Heart left ventricle (tissue), 16 donors: Measurements from ENCODE around the gene F12. TPM values are rescaled to one million over a fixed set of nuclear protein-coding genes. Genes with fewer than 3 reads are reported as not detected.
A peak's percentile ranks its signal among the peaks of the same experiment; 100 is the strongest.

ENCODE experiments used
- ATAC-seq, 4 donors: fragments of 200-7000 bp; cut with Tn5 transposase; one replicate each; pipeline ENCODE4 v1.9.1; 2020 to 2022; ENCODE audit warnings: moderate library complexity in 4 of 4, mild to moderate bottlenecking in 3 of 4, moderate number of reproducible peaks in 1 of 4
- DNase-seq, 5 donors: peaks; one replicate each; pipeline ENCODE4 v3.0.0-alpha.2; 2020
- H3K27ac ChIP-seq, 12 donors: fragments of 200-600 bp; sonication (generic) in 4 of 12; one replicate each; pipeline versions ENCODE4 v1.5.0 to v1.8.0; 2016 to 2022; ENCODE audit warnings: mild to moderate bottlenecking in 2 of 12
- H3K27me3 ChIP-seq, 9 donors: fragments of 200-600 bp; sonication (generic) in 2 of 9; one replicate each; pipeline versions ENCODE4 v1.5.1 to v1.8.0; 2016 to 2022; ENCODE audit warnings: mild to moderate bottlenecking in 3 of 9
- H3K36me3 ChIP-seq, 9 donors: fragments of 200-600 bp; sonication (generic) in 2 of 9; one replicate each; pipeline versions ENCODE4 v1.5.0 to v1.8.0; 2018 to 2022; ENCODE audit warnings: mild to moderate bottlenecking in 2 of 9
- H3K4me1 ChIP-seq, 12 donors: fragments of 200-600 bp; sonication (generic) in 4 of 12; one replicate each; pipeline versions ENCODE4 v1.5.0 to v1.8.0; 2016 to 2022; ENCODE audit warnings: mild to moderate bottlenecking in 3 of 12
- H3K4me3 ChIP-seq, 12 donors: fragments of 200-600 bp; sonication (generic) in 4 of 12; one replicate each; pipeline versions ENCODE4 v1.5.0 to v1.8.0; 2017 to 2022; ENCODE audit warnings: mild to moderate bottlenecking in 9 of 12, moderate library complexity in 4 of 12
- H3K9me3 ChIP-seq, 12 donors: fragments of 200-600 bp; sonication (generic) in 4 of 12; one replicate each; pipeline versions ENCODE4 v1.5.0 to v1.8.0; 2016 to 2022; ENCODE audit warnings: mild to moderate bottlenecking in 1 of 12
- CTCF ChIP-seq, 12 donors: fragments of 200-600 bp; sonication (generic) in 4 of 12; IDR thresholded peaks; one replicate each; pipeline versions ENCODE4 v1.5.0 to v1.8.0; 2018 to 2022; ENCODE audit warnings: antibody characterized with exemption in 12 of 12, mild to moderate bottlenecking in 5 of 12
- POLR2A ChIP-seq, 2 donors: fragments of 450-650 bp; IDR thresholded peaks; one replicate each; pipeline ENCODE4 v1.6.1; 2017; ENCODE audit warnings: antibody characterized with exemption in 2 of 2, mild to moderate bottlenecking in 2 of 2, moderate library complexity in 2 of 2
- WGBS, 4 donors: extraction: QIAGEN DNeasy Blood & Tissue Kit in 2 of 4; methylation state at CpG; one replicate each; pipeline versions ENCODE4 v1.1.5 to v1.1.7; 2013 to 2018; 5-methylcytosine and 5-hydroxymethylcytosine counted together
- intact Hi-C, 10 donors: fragments of 100-400 bp; cut with DNase I; formaldehyde crosslinking; loops; one replicate each; pipeline versions ENCODE4 v1.11.1 to v1.14.2; 2022
- polyA plus RNA-seq, 2 donors: library from polyadenylated mRNA; stranded (reverse); fragments of 200-250 nt; gene quantifications; one replicate each; pipeline ENCODE4 v1.2.3, GENCODE V29; 2013
- total RNA-seq, 9 donors: library from RNA; depleted of rRNA in 2 of 9; stranded (reverse); fragments of >200 nt in 2 of 9; fragmentation: NEBNext Ultra II Directional in 3 of 9; extraction: Animal tissue kit (Norgen Biotek cat#: 25700) in 3 of 9; gene quantifications; one replicate each; pipeline versions ENCODE4 v1.1.0 to v1.2.4, GENCODE V29; 2016 to 2023
- donor health status: ischemic (EF 13 %, LVEDD 7.1; RV severe dilation, severe dysfunction).
- donor health status: healthy with polysubstance abuse.
- donor health status: DM: no; HTN: yes; CAD: no.
- donor health status: DM: no; HTN: no; CAD: no.
- donor health status: ischemic (EF 25% LVEDD 6.9; RV normal size, moderate dysfunction).
- donor health status: ischemic (EF 25% LVEDD 5.7; RV mildly dilated, moderate dysfunction).
- donor health status: healthy.
- donor health status: DM: yes; HTN: yes; CAD: no.
- donor health status: ischemic (EF 35%, LVEDD 5.7; RV mildly dilated, moderate dysfunction).
- donor health status: nonischemic (EF 11% LVEDD 7.7; RV severe dilation, severe dysfunction).
- donor health status: DM: yes; HTN: yes; CAD: no.
- donor health status: PGD.
- donor health status: ischemic (EF 29% LVEDD 5.4; RV normal size, mild dysfunction).
- donor health status: nonischemic (EF 23%, LVEDD 6.1; RV moderate dilation, normal function).

Gene F12
- total and polyA plus RNA-seq, 11 donors: 0.29 to 0.56 TPM; not detected in 9

GRCh38 chr5:177364159-177364962, 45.0 kb downstream of the F12 start:
- TF ChIP-seq CTCF (IDR thresholded peaks at IDR 0.05) (no peak), POLR2A (IDR thresholded peaks at IDR 0.05) (no peak)
- no peaks in the 10 kb centered on the region for H3K9me3 ChIP-seq
- intact Hi-C loops: loop anchor here in 1 of 10 donors (10.0 kb wide), 1 partner anchor 50 kb away; the partner anchor contains the start of gene MXD3
- H3K27ac ChIP-seq: no peak overlapping the region
- ATAC-seq: no peak
- H3K27me3 ChIP-seq: no peaks in the 10 kb centered on the region
- DNase-seq: peak in 1 of 5 donors; percentile 18
- WGBS, 4 donors: 81 to 88% (median 85%) methylated on average over 11 of the region's 11 CpGs
- H3K4me3 ChIP-seq: no peak overlapping the region
- H3K4me1 ChIP-seq: peaks cover 0 to 80% (median 29%) of the 10 kb centered on the region in 12 donors
- peaks cover 0 to 17% (median 0%) of the 10 kb centered on the region in 9 donors for H3K36me3 ChIP-seq

GRCh38 chr5:177363565-177363964, 45.8 kb downstream of the F12 start:
- ATAC-seq (no peak), DNase-seq (peak in 1 of 5 donors; percentile 14)
- 39 to 43% (median 42%) methylated on average over 10 of the region's 10 CpGs for WGBS, 4 donors
- Histone ChIP-seq H3K4me1 (peaks cover 0 to 80% (median 35%) of the 10 kb centered on the region in 12 donors), H3K36me3 (peaks cover 0 to 17% (median 0%) of the 10 kb centered on the region in 9 donors), H3K27me3 (no peaks in the 10 kb centered on the region), H3K4me3 (peak overlapping the region in 9 of 12 donors; percentile 34 to 59 (median 50)), H3K27ac (no peak overlapping the region), H3K9me3 (no peaks in the 10 kb centered on the region)
- no peak for TF ChIP-seq POLR2A (IDR thresholded peaks at IDR 0.05)
- TF ChIP-seq CTCF (IDR thresholded peaks at IDR 0.05): no peak
- intact Hi-C loops: loop anchor here in 1 of 10 donors (10.0 kb wide), 1 partner anchor 49 kb away; the partner anchor contains the start of gene MXD3

GRCh38 chr5:177362610-177363507, 46.5 kb downstream of the F12 start:
- peak; percentile 54 to 71 (median 63) for DNase-seq
- Histone ChIP-seq H3K9me3 (no peaks in the 10 kb centered on the region), H3K27me3 (no peaks in the 10 kb centered on the region), H3K4me3 (peak overlapping the region in 11 of 12 donors; percentile 5 to 59 (median 49)), H3K27ac (peak overlapping the region in 2 of 12 donors; percentile 29 to 35), H3K4me1 (peaks cover 0 to 86% (median 41%) of the 10 kb centered on the region in 12 donors), H3K36me3 (peaks cover 0 to 12% (median 0%) of the 10 kb centered on the region in 9 donors)
- 12 to 19% (median 14%) methylated on average over 37 to 59 of the region's 59 CpGs for WGBS, 4 donors
- peak in 3 of 4 donors; percentile 42 to 54 (median 53) for ATAC-seq
- intact Hi-C loops: loop anchor here in 1 of 10 donors (10.0 kb wide), 1 partner anchor 48 kb away; the partner anchor contains the start of gene MXD3
- TF ChIP-seq POLR2A (IDR thresholded peaks at IDR 0.05) (no peak), CTCF (IDR thresholded peaks at IDR 0.05) (no peak)
